Right lobe of liver (tissue), 4 donors: ENCODE measurements around the gene TLE2.

ENCODE experiments used
- POLR2A ChIP-seq: fragments of 450-650 bp; IDR thresholded peaks from one replicate; pipeline ENCODE4 v1.6.1; 2017; ENCODE audit warnings: antibody characterized with exemption, mild to moderate bottlenecking
- TF ChIP-seq, protein P1 (sequence below), 4 donors: fragments of 200-600 bp in 3 of 4; fragments of 450-650 bp in 1 of 4; IDR thresholded peaks; one replicate each; pipeline versions ENCODE4 v1.5.1 to v1.8.0; 2016 to 2022; ENCODE audit warnings: antibody characterized with exemption in 4 of 4, mild to moderate bottlenecking in 2 of 4
- donor health status: DM: no; HTN: no; CAD: no.
- donor health status: DM: no; HTN: no; CAD: no.
- donor health status: DM: no; HTN: yes; CAD: no.

DNA sequence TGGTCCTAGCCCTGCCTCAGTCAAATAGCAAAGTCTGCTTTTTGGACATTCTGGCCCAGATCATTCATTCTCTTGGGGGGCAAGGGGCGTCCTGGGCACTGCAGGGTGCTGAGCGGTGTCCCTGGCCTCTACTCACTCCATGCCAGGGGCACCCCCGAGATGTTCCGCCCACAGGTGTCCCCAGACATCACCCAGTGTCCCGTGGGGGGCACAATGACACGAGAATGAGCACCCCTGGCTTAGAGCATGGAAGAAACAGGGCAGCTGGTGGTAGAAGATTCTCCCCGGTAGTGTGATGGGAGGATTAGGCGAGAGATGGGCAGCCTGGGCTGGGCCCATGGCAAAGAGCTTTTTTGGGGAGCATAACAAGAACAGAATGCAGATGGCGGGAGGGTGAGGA is 38.5 kb upstream of the TLE2 start:
- TF ChIP-seq POLR2A = no peak
- TF ChIP-seq, protein P1, sequence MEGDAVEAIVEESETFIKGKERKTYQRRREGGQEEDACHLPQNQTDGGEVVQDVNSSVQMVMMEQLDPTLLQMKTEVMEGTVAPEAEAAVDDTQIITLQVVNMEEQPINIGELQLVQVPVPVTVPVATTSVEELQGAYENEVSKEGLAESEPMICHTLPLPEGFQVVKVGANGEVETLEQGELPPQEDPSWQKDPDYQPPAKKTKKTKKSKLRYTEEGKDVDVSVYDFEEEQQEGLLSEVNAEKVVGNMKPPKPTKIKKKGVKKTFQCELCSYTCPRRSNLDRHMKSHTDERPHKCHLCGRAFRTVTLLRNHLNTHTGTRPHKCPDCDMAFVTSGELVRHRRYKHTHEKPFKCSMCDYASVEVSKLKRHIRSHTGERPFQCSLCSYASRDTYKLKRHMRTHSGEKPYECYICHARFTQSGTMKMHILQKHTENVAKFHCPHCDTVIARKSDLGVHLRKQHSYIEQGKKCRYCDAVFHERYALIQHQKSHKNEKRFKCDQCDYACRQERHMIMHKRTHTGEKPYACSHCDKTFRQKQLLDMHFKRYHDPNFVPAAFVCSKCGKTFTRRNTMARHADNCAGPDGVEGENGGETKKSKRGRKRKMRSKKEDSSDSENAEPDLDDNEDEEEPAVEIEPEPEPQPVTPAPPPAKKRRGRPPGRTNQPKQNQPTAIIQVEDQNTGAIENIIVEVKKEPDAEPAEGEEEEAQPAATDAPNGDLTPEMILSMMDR (IDR thresholded peaks at IDR 0.05) = no peak
